ENCODE data around the gene MRPL11. TPM values are rescaled to one million over a fixed set of nuclear protein-coding genes. Genes with fewer than 3 reads are reported as not detected.

MRPL11 gene
- total and polyA plus RNA-seq, 2 of the 13 experiments (the other 11 are each of a cell fraction or from before 2014, with no cell fraction given) = 72.9 to 176 TPM

DNA sequence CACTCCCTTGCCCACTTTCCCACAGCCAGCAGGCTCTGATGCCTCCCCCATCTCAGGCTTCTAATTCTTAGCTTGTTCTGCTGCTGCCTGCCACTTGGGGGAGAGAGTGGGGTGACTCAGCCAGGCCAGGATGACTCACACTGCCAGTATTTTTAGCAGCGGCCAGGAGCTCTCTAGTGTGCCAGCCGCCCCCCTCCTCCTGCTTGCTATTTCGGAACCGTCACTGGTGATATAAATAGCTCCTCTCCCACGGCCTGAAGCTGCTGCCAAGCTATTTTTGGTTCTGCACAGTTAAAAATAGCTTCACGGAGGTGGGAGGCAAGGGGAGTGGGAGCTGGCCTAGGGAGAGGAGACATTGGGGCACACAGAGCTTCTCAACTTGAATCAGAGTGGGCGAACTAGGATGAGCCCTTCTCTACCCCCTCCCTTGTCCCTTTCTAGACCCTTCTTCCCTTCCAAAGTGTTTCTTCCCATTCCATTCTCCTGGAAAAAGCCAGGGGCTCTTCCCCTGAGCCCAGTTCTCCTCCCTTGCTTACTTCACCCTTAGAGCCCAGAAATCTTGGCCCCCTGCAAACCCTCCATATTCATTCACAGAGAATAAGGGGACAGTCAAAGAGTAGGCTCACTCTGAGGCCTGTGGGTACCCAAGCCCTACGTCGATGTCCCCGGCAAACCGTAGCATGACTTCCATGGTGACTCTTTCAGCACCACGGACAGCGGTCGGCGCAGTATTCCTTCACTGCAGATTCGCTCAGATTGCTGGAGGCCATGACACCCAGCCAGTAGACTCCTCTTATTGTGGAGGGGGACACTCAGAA lies 20.3 kb downstream of the MRPL11 start (continued):
- TF ChIP-seq ZNF260 (CRISPR knock-in tag; IDR thresholded peaks at IDR 0.05; ENCODE audit: borderline replicate concordance, low read depth) (no peak), DNMT3B (CRISPR knock-in tag; conservative IDR thresholded peaks at IDR 0.05) (no peak; the same call in 1 of the 2 replicates), REST (IDR thresholded peaks at IDR 0.05; ENCODE audit: borderline replicate concordance in 1 of 2, low read depth in 1 of 2, low read length in 2 of 2) (peak; percentile 3 to 97), ZNF816 (CRISPR knock-in tag; IDR thresholded peaks at IDR 0.05; ENCODE audit: borderline replicate concordance) (no peak), CEBPG (CRISPR knock-in tag; IDR thresholded peaks at IDR 0.05) (no peak), HOMEZ (CRISPR knock-in tag; IDR thresholded peaks at IDR 0.05; ENCODE audit: low read depth) (peak; percentile 45; the same call in 1 of the 2 replicates), SIX4 (CRISPR knock-in tag; IDR thresholded peaks at IDR 0.05) (peak; percentile 76), ARNT (IDR thresholded peaks at IDR 0.05) (no peak), ZNF776 (CRISPR knock-in tag; IDR thresholded peaks at IDR 0.05) (no peak), HNRNPH1 (optimal IDR thresholded peaks at IDR 0.05; ENCODE audit: low read depth, low read length) (no peak)
- TF ChIP-seq, protein P1, sequence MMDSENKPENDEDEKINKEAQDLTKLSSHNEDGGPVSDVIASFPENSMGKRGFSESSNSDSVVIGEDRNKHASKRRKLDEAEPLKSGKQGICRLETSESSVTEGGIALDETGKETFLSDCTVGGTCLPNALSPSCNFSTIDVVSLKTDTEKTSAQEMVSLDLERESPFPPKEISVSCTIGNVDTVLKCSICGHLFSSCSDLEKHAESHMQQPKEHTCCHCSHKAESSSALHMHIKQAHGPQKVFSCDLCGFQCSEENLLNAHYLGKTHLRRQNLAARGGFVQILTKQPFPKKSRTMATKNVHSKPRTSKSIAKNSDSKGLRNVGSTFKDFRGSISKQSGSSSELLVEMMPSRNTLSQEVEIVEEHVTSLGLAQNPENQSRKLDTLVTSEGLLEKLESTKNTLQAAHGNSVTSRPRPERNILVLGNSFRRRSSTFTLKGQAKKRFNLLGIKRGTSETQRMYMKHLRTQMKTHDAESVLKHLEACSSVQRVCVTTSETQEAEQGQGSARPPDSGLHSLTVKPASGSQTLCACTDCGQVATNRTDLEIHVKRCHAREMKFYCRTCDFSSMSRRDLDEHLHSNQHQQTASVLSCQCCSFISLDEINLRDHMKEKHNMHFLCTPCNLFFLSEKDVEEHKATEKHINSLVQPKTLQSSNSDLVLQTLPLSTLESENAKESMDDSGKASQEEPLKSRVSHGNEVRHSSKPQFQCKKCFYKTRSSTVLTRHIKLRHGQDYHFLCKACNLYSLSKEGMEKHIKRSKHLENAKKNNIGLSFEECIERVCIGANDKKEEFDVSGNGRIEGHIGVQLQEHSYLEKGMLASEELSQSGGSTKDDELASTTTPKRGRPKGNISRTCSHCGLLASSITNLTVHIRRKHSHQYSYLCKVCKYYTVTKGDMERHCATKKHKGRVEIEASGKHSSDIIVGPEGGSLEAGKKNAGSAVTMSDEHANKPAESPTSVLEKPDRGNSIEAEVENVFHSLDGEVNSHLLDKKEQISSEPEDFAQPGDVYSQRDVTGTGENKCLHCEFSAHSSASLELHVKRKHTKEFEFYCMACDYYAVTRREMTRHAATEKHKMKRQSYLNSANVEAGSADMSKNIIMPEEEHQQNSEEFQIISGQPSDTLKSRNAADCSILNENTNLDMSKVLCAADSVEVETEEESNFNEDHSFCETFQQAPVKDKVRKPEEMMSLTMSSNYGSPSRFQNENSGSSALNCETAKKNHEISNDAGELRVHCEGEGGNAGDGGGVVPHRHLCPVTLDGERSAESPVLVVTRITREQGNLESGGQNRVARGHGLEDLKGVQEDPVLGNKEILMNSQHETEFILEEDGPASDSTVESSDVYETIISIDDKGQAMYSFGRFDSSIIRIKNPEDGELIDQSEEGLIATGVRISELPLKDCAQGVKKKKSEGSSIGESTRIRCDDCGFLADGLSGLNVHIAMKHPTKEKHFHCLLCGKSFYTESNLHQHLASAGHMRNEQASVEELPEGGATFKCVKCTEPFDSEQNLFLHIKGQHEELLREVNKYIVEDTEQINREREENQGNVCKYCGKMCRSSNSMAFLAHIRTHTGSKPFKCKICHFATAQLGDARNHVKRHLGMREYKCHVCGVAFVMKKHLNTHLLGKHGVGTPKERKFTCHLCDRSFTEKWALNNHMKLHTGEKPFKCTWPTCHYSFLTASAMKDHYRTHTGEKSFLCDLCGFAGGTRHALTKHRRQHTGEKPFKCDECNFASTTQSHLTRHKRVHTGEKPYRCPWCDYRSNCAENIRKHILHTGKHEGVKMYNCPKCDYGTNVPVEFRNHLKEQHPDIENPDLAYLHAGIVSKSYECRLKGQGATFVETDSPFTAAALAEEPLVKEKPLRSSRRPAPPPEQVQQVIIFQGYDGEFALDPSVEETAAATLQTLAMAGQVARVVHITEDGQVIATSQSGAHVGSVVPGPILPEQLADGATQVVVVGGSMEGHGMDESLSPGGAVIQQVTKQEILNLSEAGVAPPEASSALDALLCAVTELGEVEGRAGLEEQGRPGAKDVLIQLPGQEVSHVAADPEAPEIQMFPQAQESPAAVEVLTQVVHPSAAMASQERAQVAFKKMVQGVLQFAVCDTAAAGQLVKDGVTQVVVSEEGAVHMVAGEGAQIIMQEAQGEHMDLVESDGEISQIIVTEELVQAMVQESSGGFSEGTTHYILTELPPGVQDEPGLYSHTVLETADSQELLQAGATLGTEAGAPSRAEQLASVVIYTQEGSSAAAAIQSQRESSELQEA (CRISPR knock-in tag; IDR thresholded peaks at IDR 0.05; ENCODE audit: not compliant biosample characterization) = no peak
- TF ChIP-seq, protein P2, sequence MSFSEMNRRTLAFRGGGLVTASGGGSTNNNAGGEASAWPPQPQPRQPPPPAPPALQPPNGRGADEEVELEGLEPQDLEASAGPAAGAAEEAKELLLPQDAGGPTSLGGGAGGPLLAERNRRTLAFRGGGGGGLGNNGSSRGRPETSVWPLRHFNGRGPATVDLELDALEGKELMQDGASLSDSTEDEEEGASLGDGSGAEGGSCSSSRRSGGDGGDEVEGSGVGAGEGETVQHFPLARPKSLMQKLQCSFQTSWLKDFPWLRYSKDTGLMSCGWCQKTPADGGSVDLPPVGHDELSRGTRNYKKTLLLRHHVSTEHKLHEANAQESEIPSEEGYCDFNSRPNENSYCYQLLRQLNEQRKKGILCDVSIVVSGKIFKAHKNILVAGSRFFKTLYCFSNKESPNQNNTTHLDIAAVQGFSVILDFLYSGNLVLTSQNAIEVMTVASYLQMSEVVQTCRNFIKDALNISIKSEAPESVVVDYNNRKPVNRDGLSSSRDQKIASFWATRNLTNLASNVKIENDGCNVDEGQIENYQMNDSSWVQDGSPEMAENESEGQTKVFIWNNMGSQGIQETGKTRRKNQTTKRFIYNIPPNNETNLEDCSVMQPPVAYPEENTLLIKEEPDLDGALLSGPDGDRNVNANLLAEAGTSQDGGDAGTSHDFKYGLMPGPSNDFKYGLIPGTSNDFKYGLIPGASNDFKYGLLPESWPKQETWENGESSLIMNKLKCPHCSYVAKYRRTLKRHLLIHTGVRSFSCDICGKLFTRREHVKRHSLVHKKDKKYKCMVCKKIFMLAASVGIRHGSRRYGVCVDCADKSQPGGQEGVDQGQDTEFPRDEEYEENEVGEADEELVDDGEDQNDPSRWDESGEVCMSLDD (CRISPR knock-in tag; IDR thresholded peaks at IDR 0.05; ENCODE audit: borderline replicate concordance) = peak; percentile 52; the same call in 1 of the 2 replicates

Measured in HepG2 (cell line).